IMR-90 (cell line): ENCODE measurements around the gene EFNA5. TPM values are rescaled to one million over a fixed set of nuclear protein-coding genes. Genes with fewer than 3 reads are reported as not detected.

Source experiments
- ATAC-seq: fragments of 200-7000 bp; cut with Tn5 transposase; 2 replicates; pipeline ENCODE4 v1.9.1; 2020; ENCODE audit warnings: low read depth, mild to moderate bottlenecking, moderate library complexity
- BruUV-seq: library from RNA; stranded (reverse); fragments of 400-500 nt; replicated peaks from 2 replicates; lab custom pipeline; 2021; lab: Mats Ljungman, UMichigan
- CTCF ChIA-PET: fragments of 300-600 bp; formaldehyde crosslinking; extraction: SDS; loops from one replicate; lab custom pipeline; 2021; ENCODE audit warnings: antibody characterized with exemption; lab: Yijun Ruan, JAX
- POLR2A ChIA-PET: fragments of 300-600 bp; sonication (Branson Sonifier 250); formaldehyde crosslinking; loops from one replicate; lab custom pipeline; 2022; ENCODE audit warnings: antibody characterized with exemption; ENCODE audit not compliant: unreplicated experiment; lab: Charles Lee
- DNase-seq: peaks from one replicate; pipeline ENCODE4 v3.0.0; 2013
- H2AFZ ChIP-seq: replicated peaks from 2 replicates; pipeline ENCODE3; 2013; ENCODE audit warnings: low read length, mild to moderate bottlenecking; ENCODE audit not compliant: poor library complexity
- H2AK5ac ChIP-seq: 2 replicates; pipeline ENCODE4 v1.6.1; 2013; ENCODE audit warnings: low read depth, low read length, inconsistent platforms
- H2AK9ac ChIP-seq: replicated peaks from 2 replicates; pipeline ENCODE3; 2013; ENCODE audit warnings: mild to moderate bottlenecking, low read depth, low read length, moderate library complexity; ENCODE audit not compliant: poor library complexity
- H2BK120ac ChIP-seq: 2 replicates; pipeline ENCODE4 v1.6.1; 2013; ENCODE audit warnings: low read depth, low read length, inconsistent platforms
- H2BK15ac ChIP-seq: 3 replicates; pipeline ENCODE4 v1.6.1; 2013; ENCODE audit warnings: low read depth, low read length, inconsistent platforms
- H2BK20ac ChIP-seq: 2 replicates; pipeline ENCODE4 v1.6.1; 2013; ENCODE audit warnings: low read depth, mild to moderate bottlenecking, inconsistent platforms, low read length, moderate library complexity
- H2BK5ac ChIP-seq: 2 replicates; pipeline ENCODE4 v1.6.1; 2013; ENCODE audit warnings: mild to moderate bottlenecking, low read depth, low read length, inconsistent platforms; ENCODE audit not compliant: poor library complexity, severe bottlenecking
- H3K14ac ChIP-seq: replicated peaks from 2 replicates; pipeline ENCODE4 v1.6.1; 2013; ENCODE audit warnings: low read depth, low read length, inconsistent platforms
- H3K18ac ChIP-seq: 2 replicates; pipeline ENCODE4 v1.6.1; 2013; ENCODE audit warnings: low read depth, low read length, control low read depth
- H3K23ac ChIP-seq: 2 replicates; pipeline ENCODE4 v1.6.1; 2013; ENCODE audit warnings: low read depth, low read length, inconsistent platforms
- H3K27ac ChIP-seq: 2 replicates; pipeline ENCODE4 v1.5.1; 2013; ENCODE audit warnings: mild to moderate bottlenecking, control low read depth, low read length; ENCODE audit not compliant: insufficient read depth
- H3K27me3 ChIP-seq: 2 replicates; pipeline ENCODE4 v1.6.1; 2013; ENCODE audit warnings: low read length; ENCODE audit not compliant: control insufficient read depth, insufficient read depth
- H3K36me3 ChIP-seq: 2 replicates; pipeline ENCODE4 v1.6.1; 2013; ENCODE audit warnings: low read length, mixed read lengths; ENCODE audit not compliant: control insufficient read depth, insufficient read depth
- H3K4ac ChIP-seq: 2 replicates; pipeline ENCODE4 v1.6.1; 2013; ENCODE audit warnings: low read depth, low read length, inconsistent platforms
- H3K4me1 ChIP-seq: 2 replicates; pipeline ENCODE4 v1.6.1; 2013; ENCODE audit warnings: low read length, mixed read lengths; ENCODE audit not compliant: control insufficient read depth, insufficient read depth
- H3K4me2 ChIP-seq: 2 replicates; pipeline ENCODE4 v1.6.1; 2013; ENCODE audit warnings: low read depth, mild to moderate bottlenecking, control low read depth, low read length, moderate library complexity
- H3K4me3 ChIP-seq: 2 replicates; pipeline ENCODE4 v1.5.1; 2013; ENCODE audit warnings: low read depth, mild to moderate bottlenecking, control low read depth, low read length, moderate library complexity; ENCODE audit not compliant: insufficient read depth
- H3K56ac ChIP-seq: 2 replicates; pipeline ENCODE4 v1.6.1; 2013; ENCODE audit warnings: low read length, inconsistent platforms; ENCODE audit not compliant: insufficient read depth; ENCODE audit errors: extremely low read depth
- H3K79me1 ChIP-seq, 2 experiments: 2 replicates each; pipeline ENCODE4 v1.6.1; 2013; ENCODE audit warnings: low read length in 2 of 2, inconsistent platforms in 1 of 2, low read depth in 1 of 2
- H3K9ac ChIP-seq: 2 replicates; pipeline ENCODE4 v1.6.1; 2013; ENCODE audit warnings: low read depth, low read length, control low read depth
- H3K9me1 ChIP-seq: 2 replicates; pipeline ENCODE4 v1.6.1; 2013; ENCODE audit warnings: low read length, inconsistent platforms; ENCODE audit not compliant: insufficient read depth
- H3K9me3 ChIP-seq: 2 replicates; pipeline ENCODE4 v1.6.1; 2013; ENCODE audit warnings: low read length; ENCODE audit not compliant: control insufficient read depth, insufficient read depth
- H4K20me1 ChIP-seq: 2 replicates; pipeline ENCODE4 v1.6.1; 2013; ENCODE audit warnings: low read length, inconsistent platforms; ENCODE audit not compliant: insufficient read depth
- H4K5ac ChIP-seq: 2 replicates; pipeline ENCODE4 v1.6.1; 2013; ENCODE audit warnings: mild to moderate bottlenecking, low read depth, low read length, control low read depth
- H4K8ac ChIP-seq, 2 experiments: 2 replicates each; pipeline ENCODE4 v1.6.1; 2013; ENCODE audit warnings: low read depth in 2 of 2, low read length in 2 of 2, control low read depth in 1 of 2, inconsistent platforms in 1 of 2
- H4K91ac ChIP-seq: 2 replicates; pipeline ENCODE4 v1.6.1; 2013; ENCODE audit warnings: low read depth, low read length, inconsistent platforms; ENCODE audit not compliant: insufficient read depth
- BHLHE40 ChIP-seq: fragments of 150-350 bp; IDR thresholded peaks from 2 replicates; pipeline ENCODE4 v1.6.1; 2016; ENCODE audit warnings: mild to moderate bottlenecking, low read depth, low read length
- RAD21 ChIP-seq: IDR thresholded peaks from 2 replicates; pipeline ENCODE4 v1.6.1; 2012; ENCODE audit warnings: low read length, improper control_type of control experiment
- RFX5 ChIP-seq: IDR thresholded peaks from 2 replicates; pipeline ENCODE4 v1.8.0; 2012; ENCODE audit warnings: low read depth, mild to moderate bottlenecking, low read length, moderate library complexity
- WGBS, 2 experiments: methylation state at CpG; one replicate each; pipeline versions ENCODE4 v1.1.5 to v1.1.7; 2013; ENCODE audit warnings: missing lambda C conversion rate in 2 of 2; ENCODE audit not compliant: insufficient read length in 1 of 2; ENCODE audit errors: extremely low coverage in 2 of 2; 5-methylcytosine and 5-hydroxymethylcytosine counted together
- dilution Hi-C: fragments of 300-500 bp; cut with HindIII; formaldehyde crosslinking; loops from one replicate; pipeline ENCODE4 v1.14.3; 2018; ENCODE audit warnings: low sequenced_read_pairs; ENCODE audit not compliant: unreplicated experiment
- in situ Hi-C: fragments of 300-500 bp; cut with MboI; formaldehyde crosslinking; loops from 3 replicates; pipeline ENCODE4 v1.14.3; 2019; ENCODE audit warnings: low sequenced_read_pairs, inconsistent platforms, mixed read lengths
- intact Hi-C: fragments of 100-400 bp; cut with micrococcal nuclease; formaldehyde crosslinking; loops from 2 replicates; pipeline ENCODE4 v1.10.0; 2022
- polyA plus RNA-seq, 3 experiments: library from polyadenylated mRNA; depleted of rRNA; stranded (reverse); fragments of >200 nt; gene quantifications; 2 replicates each; pipeline ENCODE4 v1.2.3, GENCODE V29; 2012; ENCODE audit warnings: low replicate concordance in 1 of 3
- total RNA-seq: library from RNA; depleted of rRNA; stranded (reverse); fragments of >200 nt; gene quantifications from 2 replicates; pipeline ENCODE4 v1.2.3, GENCODE V29; 2012
- TF ChIP-seq, protein P1 (sequence below): fragments of 150-350 bp; IDR thresholded peaks from 2 replicates; pipeline ENCODE4 v1.6.1; 2016; ENCODE audit warnings: low read depth, mild to moderate bottlenecking, low read length, moderate library complexity, borderline replicate concordance

Gene EFNA5
- total and polyA plus RNA-seq, 2 of the 4 experiments (the other 2 are of a cell fraction) = 1.5 to 1.6 TPM

DNA sequence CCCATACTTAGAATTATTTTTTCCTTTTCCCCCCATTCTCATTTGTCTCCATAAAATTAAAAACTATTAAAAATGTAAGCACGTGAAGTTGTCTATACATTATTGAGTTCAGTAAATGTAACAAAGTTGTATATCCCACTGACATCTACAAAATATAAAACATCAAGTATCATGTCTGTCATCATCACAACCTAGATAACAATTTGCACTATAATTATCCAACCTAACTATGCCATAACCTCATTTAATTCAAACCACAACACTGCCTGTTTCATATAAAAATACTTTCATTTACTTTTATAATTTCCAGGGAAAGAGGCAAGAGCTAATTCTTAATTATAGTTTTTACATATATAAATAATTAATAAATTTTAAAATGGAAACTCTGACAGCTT is 9.1 kb downstream of the EFNA5 start:
- Histone ChIP-seq H2BK20ac (no peak overlapping the region), H2BK15ac (no peak overlapping the region), H4K8ac (no peak overlapping the region), H2AFZ (no peak overlapping the region), H3K23ac (no peak overlapping the region), H4K20me1 (no peaks in the 10 kb centered on the region), H3K14ac (no peak overlapping the region), H3K18ac (no peak overlapping the region), H3K9ac (no peak overlapping the region), H2BK5ac (no peak overlapping the region), H3K79me1 (peaks cover 0 to 3% of the 10 kb centered on the region in 2 experiments; a peak in 2 of 4 replicates), H3K4ac (no peak overlapping the region), H3K36me3 (no peaks in the 10 kb centered on the region), H2AK5ac (no peak overlapping the region), H3K56ac (no peak overlapping the region), H3K4me1 (no peaks in the 10 kb centered on the region), H4K91ac (no peak overlapping the region), H3K27ac (no peak overlapping the region), H4K5ac (no peak overlapping the region), H3K4me3 (no peak overlapping the region), H3K27me3 (no peaks in the 10 kb centered on the region), H2AK9ac (no peak overlapping the region), H3K9me3 (no peaks in the 10 kb centered on the region), H2BK120ac (no peak overlapping the region), H3K9me1 (no peaks in the 10 kb centered on the region), H3K4me2 (no peak overlapping the region)
- in situ Hi-C loops = no loop called here
- no CpG with 5 or more reads among the region's 1 CpG for WGBS, 2 experiments
- dilution Hi-C loops = no loop called here
- POLR2A ChIA-PET = interaction anchor here (0.6 kb wide), 1 partner anchor 625 kb away, joined by 3 read pairs; no protein-coding TSS in a partner anchor
- CTCF ChIA-PET = interaction anchor here (0.9 kb wide), 1 partner anchor 20 kb away, joined by 3 read pairs; no protein-coding TSS in a partner anchor
- BruUV-seq = no TSS peak
- intact Hi-C loops = no loop called here
- no peak for DNase-seq
- TF ChIP-seq RAD21 = no peak
- TF ChIP-seq, protein P1, sequence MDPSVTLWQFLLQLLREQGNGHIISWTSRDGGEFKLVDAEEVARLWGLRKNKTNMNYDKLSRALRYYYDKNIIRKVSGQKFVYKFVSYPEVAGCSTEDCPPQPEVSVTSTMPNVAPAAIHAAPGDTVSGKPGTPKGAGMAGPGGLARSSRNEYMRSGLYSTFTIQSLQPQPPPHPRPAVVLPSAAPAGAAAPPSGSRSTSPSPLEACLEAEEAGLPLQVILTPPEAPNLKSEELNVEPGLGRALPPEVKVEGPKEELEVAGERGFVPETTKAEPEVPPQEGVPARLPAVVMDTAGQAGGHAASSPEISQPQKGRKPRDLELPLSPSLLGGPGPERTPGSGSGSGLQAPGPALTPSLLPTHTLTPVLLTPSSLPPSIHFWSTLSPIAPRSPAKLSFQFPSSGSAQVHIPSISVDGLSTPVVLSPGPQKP = no peak
- no peak for TF ChIP-seq BHLHE40
- no peak for TF ChIP-seq RFX5
- ATAC-seq = no peak
